Thoracic aorta (tissue), 2 donors: ENCODE results near the gene IL17REL. TPM values are rescaled to one million over a fixed set of nuclear protein-coding genes. Genes with fewer than 3 reads are reported as not detected.
"Not testable (repeated sequence)": the region's sequence is repeated elsewhere in the genome, so short reads cannot be mapped to it uniquely, and the experiment has no call there.

Experiments
- ATAC-seq: fragments of 150-250 bp; one replicate; pipeline ENCODE4 v1.8.0; 2017; ENCODE audit warnings: low read depth; ENCODE audit not compliant: insufficient number of reproducible peaks, low FRiP score
- DNase-seq: peaks from one replicate; pipeline ENCODE4 v3.0.0-alpha.2; 2020; ENCODE audit warnings: low spot score
- H3K27ac ChIP-seq, 2 donors: fragments of 200-600 bp; sonication (generic); 1 replicate in 1 of 2; 2 replicates in 1 of 2; pipeline ENCODE4 v1.5.1; 2016; ENCODE audit warnings: mild to moderate bottlenecking in 2 of 2, moderate library complexity in 2 of 2
- H3K27me3 ChIP-seq: fragments of 200-600 bp; sonication (generic); replicated peaks from 2 replicates; pipeline ENCODE4 v1.6.0; 2016; ENCODE audit warnings: mild to moderate bottlenecking; ENCODE audit not compliant: insufficient read depth
- H3K36me3 ChIP-seq: fragments of 200-600 bp; sonication (generic); one replicate; pipeline ENCODE4 v1.5.1; 2016
- H3K4me1 ChIP-seq, 2 donors: fragments of 200-600 bp; sonication (generic); 1 replicate in 1 of 2; 2 replicates in 1 of 2; pipeline versions ENCODE4 v1.5.1 to v1.6.0; 2016; ENCODE audit warnings: low read depth in 2 of 2, mild to moderate bottlenecking in 1 of 2; ENCODE audit not compliant: control insufficient read depth in 1 of 2
- H3K4me3 ChIP-seq: fragments of 200-600 bp; sonication (generic); 2 replicates; pipeline ENCODE4 v1.5.1; 2016; ENCODE audit warnings: mild to moderate bottlenecking
- H3K9me3 ChIP-seq: fragments of 200-600 bp; sonication (generic); 2 replicates; pipeline ENCODE4 v1.5.1; 2016
- CTCF ChIP-seq: fragments of 200-600 bp; sonication (generic); IDR thresholded peaks from one replicate; pipeline ENCODE4 v1.5.1; 2019; ENCODE audit warnings: antibody characterized with exemption
- total RNA-seq, 2 donors: library from RNA; depleted of rRNA; stranded (reverse); fragments of >200 nt; gene quantifications; one replicate each; pipeline versions ENCODE4 v1.1.0 to v1.2.3, GENCODE V29; 2016

Gene IL17REL
- total RNA-seq, 2 donors from 2014 or later = not detected

- ATAC-seq (no peak), DNase-seq (no peak)
- H3K27ac ChIP-seq = no peak overlapping the region
- H3K36me3 ChIP-seq = no peaks in the 10 kb centered on the region
- H3K27me3 ChIP-seq = no peaks in the 10 kb centered on the region
- no peaks in the 10 kb centered on the region for H3K9me3 ChIP-seq
- no peak overlapping the region for H3K4me3 ChIP-seq
- no peak for TF ChIP-seq CTCF
- H3K4me1 ChIP-seq = peaks cover 0 to 2% of the 10 kb centered on the region in 2 donors
Observed at GRCh38 chr22:49946612-49947295, 65.8 kb downstream of the IL17REL start.

- H3K4me1 ChIP-seq, H3K9me3 ChIP-seq, ATAC-seq, DNase-seq, H3K4me3 ChIP-seq, H3K36me3 ChIP-seq, H3K27me3 ChIP-seq, H3K27ac ChIP-seq: not testable (repeated sequence)
Observed at GRCh38 chr22:49945042-49945794, 67.3 kb downstream of the IL17REL start.

Other genes starting within 250 kb of the IL17REL start
- 10 to 100 TPM; 32.1 to 61.5 TPM for gene BRD1, start 184.9 kb downstream of the IL17REL start, total RNA-seq
- 10 to 100 TPM in 1 of 2 donors, 1 to 10 TPM in 1; 9.2 to 15.1 TPM for gene ZBED4, start 158.9 kb downstream of the IL17REL start, total RNA-seq
- gene ALG12, start 94.3 kb downstream of the IL17REL start, total RNA-seq = 10 to 100 TPM; 17.4 to 30.1 TPM
- gene CRELD2, start 94.1 kb downstream of the IL17REL start, total RNA-seq = 10 to 100 TPM; 46.1 to 60.1 TPM
- 100 to 1,000 TPM in 1 of 2 donors, 10 to 100 TPM in 1; 54.0 to 112 TPM for gene PIM3, start 52.0 kb downstream of the IL17REL start, total RNA-seq
- gene TTLL8, start 45.5 kb upstream of the IL17REL start, total RNA-seq = not detected
- gene MLC1, start 72.7 kb upstream of the IL17REL start, total RNA-seq = 1 to 10 TPM; 1.6 to 4.3 TPM
- gene MOV10L1, start 77.2 kb upstream of the IL17REL start, total RNA-seq = 1 to 10 TPM; 4.6 to 7.4 TPM
- gene PANX2, start 158.0 kb upstream of the IL17REL start, total RNA-seq = 1 to 10 TPM; 2.5 to 4.1 TPM
- 10 to 100 TPM; 31.7 to 40.6 TPM for gene TRABD, start 173.1 kb upstream of the IL17REL start, total RNA-seq
- 10 to 100 TPM; 25.6 to 41.0 TPM for gene SELENOO, start 188.2 kb upstream of the IL17REL start, total RNA-seq
- gene TUBGCP6, start 232.3 kb upstream of the IL17REL start, total RNA-seq = 10 to 100 TPM; 52.3 to 80.1 TPM
- 10 to 100 TPM; 55.2 to 60.0 TPM for gene HDAC10, start 238.5 kb upstream of the IL17REL start, total RNA-seq
- gene MAPK12, start 248.9 kb upstream of the IL17REL start, total RNA-seq = 10 to 100 TPM in 1 of 2 donors, 1 to 10 TPM in 1; 8.9 to 10.4 TPM